NCI-H146 treated with DMSO at 0.1 percent for 48 hours (cell line): Measurements from ENCODE around the gene TSKS.

Source experiments
- DNase-seq: peaks from one replicate; lab custom pipeline; 2025; ENCODE audit not compliant: unreplicated experiment; lab: John Stamatoyannopoulos, UW

Gene TSKS

GRCh38 chr19:49798574-49798973 is 35.5 kb upstream of the TSKS start:
- DNase-seq, result no peak

DNA sequence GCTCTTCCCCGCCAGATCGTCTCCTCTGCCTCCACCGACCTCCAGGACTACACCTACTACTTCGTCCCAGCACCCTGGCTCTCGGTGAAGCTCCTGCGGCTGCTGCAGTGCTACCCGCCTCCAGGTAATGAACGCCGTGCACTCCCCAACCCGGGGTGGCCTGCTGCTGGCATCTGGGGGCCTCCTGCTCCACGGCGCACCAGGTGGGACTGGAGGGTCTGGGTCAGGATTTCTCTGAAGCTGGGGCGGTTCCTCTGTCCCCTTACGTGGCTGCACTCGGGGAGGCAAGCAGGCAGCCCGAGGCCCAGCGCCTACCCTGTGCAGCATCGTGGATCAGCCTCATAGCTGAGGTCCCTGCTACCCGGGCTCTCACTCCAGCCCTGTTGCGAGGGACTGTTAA is 32.5 kb upstream of the TSKS start:
- DNase-seq, result no peak

DNA sequence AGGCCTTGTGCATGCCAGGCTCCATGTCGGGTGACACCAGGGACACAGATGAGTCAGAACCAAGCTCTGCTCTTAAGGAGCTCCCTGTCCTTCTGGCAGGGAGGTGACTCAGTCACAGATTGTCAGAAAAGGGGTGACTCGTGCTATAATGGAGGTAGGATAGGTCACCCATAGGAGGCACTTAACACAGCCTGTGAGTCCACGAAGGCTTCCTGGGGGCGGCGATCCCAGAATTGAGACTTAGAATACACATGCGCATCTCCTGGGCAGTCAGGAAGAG is 30.4 kb upstream of the TSKS start:
- DNase-seq, result no peak

DNA sequence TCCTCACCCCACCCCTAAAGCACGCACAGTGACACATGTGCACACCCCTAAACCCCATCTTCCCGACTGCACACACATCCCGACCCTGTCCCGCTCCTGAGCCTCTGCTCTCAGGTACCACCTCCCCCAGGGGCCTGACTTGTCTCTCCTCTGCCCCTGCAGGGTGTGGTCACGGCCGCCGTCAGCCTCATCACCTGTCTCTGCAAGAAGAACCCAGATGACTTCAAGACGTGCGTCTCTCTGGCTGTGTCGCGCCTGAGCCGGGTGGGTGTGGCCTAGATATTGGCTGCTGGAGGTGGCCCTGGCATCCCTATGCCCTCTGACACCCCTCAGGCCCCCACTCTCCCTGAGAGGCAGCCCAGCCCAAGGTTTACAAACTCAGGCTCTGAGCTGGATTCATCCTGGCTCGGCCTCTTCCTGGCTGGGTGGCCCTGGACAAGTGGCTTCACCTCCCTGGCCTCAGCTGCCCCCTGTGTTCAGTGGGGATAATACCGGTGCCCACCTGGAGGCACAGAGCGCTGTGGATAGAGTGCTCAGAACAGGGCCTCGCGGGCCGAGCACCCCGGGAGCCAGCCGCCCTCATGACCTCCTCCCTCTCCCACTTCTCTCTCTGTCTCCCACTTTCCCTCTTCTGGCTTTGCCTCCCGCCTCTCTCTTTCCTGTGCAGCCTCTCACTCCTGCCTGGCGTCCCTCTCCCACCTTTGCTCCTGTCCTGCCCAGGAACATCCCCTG is 29.9 kb upstream of the TSKS start:
- DNase-seq, result no peak

GRCh38 chr19:49791776-49792445 is 28.8 kb upstream of the TSKS start:
- no peak for DNase-seq

DNA sequence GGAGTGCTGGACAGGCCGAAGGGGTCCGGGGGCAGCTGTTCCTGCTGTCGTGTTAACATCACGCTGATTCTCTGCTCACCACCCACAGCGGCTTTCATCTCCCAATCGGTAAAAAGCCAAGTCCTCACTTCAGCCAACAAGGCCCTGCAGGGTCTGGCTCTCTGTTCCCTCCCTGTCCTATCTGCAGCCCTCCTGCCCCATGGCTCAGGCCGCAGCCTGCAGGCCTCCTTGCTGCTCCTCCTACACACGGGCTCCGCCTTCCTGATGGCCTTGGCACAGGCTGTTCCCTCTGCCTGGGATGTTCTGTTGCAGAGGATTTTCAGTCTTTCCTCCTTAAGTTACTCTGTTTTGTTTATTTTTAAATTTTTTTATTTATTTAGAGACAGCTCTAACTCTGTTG is 27.8 kb upstream of the TSKS start:
- no peak for DNase-seq

DNA sequence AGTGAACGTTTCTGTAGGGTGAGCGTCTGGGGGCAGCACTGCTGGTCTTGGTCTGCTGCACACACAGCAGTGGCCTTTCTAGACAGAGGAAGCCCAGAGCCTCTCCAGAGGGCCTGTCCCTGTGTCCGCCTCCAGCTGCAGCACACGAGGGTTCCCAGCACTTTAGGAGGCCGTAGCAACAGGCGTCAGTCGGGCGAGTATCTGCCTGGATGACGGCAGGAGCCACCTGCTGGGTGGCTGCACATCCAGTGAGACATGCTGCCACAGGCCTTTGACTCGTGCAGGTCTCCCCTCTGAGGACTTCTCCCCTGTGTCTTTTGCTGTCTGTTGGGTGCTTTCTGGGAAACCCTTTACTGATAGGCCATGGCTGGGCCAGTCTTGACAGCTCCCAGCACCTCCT is 25.8 kb upstream of the TSKS start:
- DNase-seq, result no peak

GRCh38 chr19:49787746-49788145 is 24.6 kb upstream of the TSKS start:
- no peak for DNase-seq

GRCh38 chr19:49786376-49786820 is 23.3 kb upstream of the TSKS start:
- DNase-seq, result no peak

DNA sequence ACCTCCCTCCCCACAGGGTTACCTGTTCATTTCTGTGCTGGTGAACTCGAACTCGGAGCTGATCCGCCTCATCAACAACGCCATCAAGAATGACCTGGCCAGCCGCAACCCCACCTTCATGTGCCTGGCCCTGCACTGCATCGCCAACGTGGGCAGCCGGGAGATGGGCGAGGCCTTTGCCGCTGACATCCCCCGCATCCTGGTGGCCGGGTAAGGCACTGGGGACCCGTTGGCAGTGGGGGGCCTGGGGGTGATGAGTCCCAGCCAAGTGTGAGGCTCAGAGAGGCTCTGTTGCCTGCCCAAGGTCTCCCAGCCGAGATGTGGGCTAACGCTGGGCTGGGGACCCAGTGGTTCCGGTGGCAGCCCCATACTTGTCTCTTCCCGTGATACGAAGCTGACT is 19.4 kb upstream of the TSKS start:
- no peak for DNase-seq

- no peak for DNase-seq
These were observed 18.3 kb upstream of the TSKS start for GRCh38 chr19:49781394-49781793.

- no peak for DNase-seq
These were observed 17.8 kb upstream of the TSKS start for GRCh38 chr19:49780861-49781260.

- DNase-seq, result no peak
These were observed 16.8 kb upstream of the TSKS start for GRCh38 chr19:49779731-49780555.

GRCh38 chr19:49776371-49776764 is 13.3 kb upstream of the TSKS start:
- no peak for DNase-seq

GRCh38 chr19:49775742-49776370 is 12.8 kb upstream of the TSKS start:
- DNase-seq, result no peak

GRCh38 chr19:49774969-49775368 is 11.9 kb upstream of the TSKS start:
- DNase-seq, result no peak

DNA sequence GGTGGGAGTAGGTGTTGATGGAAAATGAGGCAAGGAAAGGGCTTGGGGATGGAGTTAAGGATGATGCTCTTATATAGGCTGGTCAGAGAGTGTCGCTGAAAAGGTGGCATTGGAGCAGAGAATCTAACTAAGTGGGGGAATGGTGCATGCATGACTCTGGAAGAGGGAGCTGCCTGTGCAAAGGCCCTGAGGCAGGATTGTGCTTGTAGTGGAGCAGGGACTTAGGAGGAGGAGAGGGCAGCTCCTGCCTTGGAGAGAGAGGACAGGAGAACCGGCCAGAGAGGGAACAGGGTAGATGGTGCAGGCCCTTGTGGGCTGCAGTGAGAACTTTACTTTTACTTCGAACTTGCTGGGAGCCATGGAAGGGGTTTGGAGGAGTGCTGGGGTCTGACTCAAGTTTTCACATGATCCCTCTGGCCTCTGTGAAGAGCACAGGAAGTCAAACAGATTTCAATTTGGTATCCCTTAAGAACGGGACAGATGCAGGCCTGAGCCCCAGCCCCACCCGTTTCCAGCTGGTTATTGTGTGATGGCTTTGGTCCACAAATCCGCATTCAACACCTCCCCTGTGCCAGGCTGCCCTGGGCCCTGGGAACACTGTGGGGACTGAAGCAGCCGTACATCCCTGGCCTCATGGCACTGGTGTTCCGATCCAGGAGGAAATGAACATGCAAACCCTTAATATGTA is 10.7 kb upstream of the TSKS start:
- no peak for DNase-seq

DNA sequence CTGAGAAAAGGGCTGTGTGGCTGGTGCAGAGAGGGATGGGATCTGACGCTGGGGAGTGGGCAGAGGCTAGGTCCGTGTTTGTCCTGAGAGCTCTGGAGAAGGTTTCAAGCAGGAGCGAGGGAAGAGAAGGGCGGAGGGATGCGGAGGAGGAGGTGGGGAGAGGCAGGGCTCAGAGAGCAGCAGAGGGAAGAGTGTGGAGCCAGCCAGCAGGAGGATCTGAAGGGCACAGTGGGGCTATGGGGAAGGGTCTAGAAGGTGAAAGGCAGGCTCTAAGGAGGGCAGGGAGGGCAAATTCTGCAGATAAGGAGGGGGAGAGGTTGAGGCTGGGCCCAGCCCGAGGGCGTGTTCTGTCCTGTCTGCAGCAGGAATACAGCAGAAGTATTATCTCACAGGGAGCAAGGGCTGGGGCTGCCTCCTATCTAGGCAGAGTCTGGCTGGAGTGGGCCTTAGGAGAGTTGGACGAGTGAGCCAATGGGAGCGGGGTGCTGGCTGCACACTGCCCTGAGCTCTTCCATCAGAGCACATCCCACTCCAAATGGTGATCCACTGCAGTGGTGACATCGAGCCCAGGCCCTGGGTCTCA is 9.8 kb upstream of the TSKS start:
- no peak for DNase-seq

DNA sequence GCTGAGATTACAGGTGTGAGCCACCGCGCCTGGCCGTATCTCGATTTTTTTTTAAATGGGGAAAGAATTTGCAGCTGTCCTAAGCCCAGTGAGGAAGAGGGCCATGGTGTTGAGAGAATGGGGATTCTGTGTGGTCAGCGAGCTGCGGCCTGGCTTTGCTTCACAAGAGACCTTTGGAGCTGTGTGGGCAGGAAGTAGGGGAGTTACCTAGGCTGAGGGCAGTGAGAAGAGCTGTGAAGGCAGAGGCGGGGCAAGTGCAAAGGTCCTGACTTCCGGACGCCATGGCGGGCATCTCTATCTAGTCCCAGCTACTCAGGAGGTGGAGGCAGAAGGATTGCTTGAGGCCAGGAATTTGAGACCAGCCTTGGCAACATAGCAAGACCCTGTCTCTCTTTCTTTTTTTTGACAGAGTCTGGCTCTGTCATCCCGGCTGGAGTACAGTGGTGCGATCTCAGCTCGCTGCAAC is 8.6 kb upstream of the TSKS start:
- DNase-seq, result no peak

- DNase-seq, result no peak
These were observed 7.4 kb upstream of the TSKS start for GRCh38 chr19:49770529-49770928.
